ENCODE data around the gene FXYD6. TPM values are rescaled to one million over a fixed set of nuclear protein-coding genes. Genes with fewer than 3 reads are reported as not detected.

Gene FXYD6
- total RNA-seq, 2 experiments from 2014 or later, result not detected

DNA sequence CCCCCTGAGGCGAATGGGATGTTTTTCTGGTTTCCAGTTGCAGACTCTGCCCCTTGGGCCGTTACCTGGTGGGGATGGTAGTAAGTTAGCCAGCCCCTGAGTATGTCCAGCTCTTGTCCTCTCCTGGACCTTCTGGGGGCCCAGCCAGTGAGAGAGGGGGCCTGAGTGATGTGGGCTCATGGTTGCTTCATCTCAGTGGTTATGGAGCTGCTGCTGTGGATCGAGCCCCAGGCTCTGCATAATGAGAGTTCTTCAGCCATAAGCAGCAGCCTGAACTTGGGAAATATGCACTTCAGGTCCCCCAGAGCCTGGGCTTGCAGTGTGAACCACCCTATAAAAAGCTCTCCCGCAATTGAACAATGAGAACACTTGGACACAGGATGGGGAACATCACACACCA is 46.8 kb upstream of the FXYD6 start:
- intact Hi-C loops (cut with micrococcal nuclease), result no loop called here
- no peaks in the 10 kb centered on the region for H3K9me3 Mint-ChIP-seq
- peaks cover 17% of the 10 kb centered on the region for H3K4me1 Mint-ChIP-seq (ENCODE audit: low read depth)
- no peaks in the 10 kb centered on the region for H3K27me3 Mint-ChIP-seq
- ChIA-PET CTCF (interaction anchor here (1.0 to 4.2 kb wide), 4 partner anchors 9 to 130 kb away, joined by 3 to 25 read pairs (median 4); no protein-coding TSS in a partner anchor), POLR2A (interaction anchor here (0.8 kb wide), 2 partner anchors 23 to 83 kb away, joined by 3 read pairs; no protein-coding TSS in a partner anchor)
- ATAC-seq, result no peak
- H3K4me3 Mint-ChIP-seq, result no peak overlapping the region
- TF ChIP-seq, protein P1, sequence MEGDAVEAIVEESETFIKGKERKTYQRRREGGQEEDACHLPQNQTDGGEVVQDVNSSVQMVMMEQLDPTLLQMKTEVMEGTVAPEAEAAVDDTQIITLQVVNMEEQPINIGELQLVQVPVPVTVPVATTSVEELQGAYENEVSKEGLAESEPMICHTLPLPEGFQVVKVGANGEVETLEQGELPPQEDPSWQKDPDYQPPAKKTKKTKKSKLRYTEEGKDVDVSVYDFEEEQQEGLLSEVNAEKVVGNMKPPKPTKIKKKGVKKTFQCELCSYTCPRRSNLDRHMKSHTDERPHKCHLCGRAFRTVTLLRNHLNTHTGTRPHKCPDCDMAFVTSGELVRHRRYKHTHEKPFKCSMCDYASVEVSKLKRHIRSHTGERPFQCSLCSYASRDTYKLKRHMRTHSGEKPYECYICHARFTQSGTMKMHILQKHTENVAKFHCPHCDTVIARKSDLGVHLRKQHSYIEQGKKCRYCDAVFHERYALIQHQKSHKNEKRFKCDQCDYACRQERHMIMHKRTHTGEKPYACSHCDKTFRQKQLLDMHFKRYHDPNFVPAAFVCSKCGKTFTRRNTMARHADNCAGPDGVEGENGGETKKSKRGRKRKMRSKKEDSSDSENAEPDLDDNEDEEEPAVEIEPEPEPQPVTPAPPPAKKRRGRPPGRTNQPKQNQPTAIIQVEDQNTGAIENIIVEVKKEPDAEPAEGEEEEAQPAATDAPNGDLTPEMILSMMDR (IDR thresholded peaks at IDR 0.05), result no peak
- H3K36me3 Mint-ChIP-seq (ENCODE audit: low read depth), result no peaks in the 10 kb centered on the region
- no peak overlapping the region for H3K27ac Mint-ChIP-seq
- DNase-seq, result no peak

DNA sequence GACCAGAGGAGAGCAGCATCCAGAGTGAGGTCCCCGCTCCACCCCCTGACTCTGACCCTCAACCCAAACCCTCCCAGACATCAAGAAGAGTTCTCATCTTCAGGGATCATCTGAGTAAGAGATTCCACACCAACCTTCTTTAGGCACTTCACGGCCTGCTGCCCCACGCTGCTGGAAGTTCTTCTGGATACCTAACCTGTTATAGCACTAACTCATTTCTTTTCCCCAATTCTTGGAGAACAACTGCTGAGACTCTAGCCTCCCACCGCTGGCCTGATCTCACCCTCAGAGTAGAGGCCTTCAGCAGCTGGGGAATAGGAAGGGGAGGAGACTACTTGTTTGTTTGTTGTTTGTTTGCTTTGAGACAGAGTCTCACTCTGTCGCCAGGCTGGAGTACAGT is 45.4 kb upstream of the FXYD6 start:
- TF ChIP-seq, protein P1 (IDR thresholded peaks at IDR 0.05), result no peak
- CTCF ChIA-PET, result interaction anchor here (2.6 to 4.2 kb wide), 2 partner anchors 24 to 114 kb away, joined by 8 to 25 read pairs; no protein-coding TSS in a partner anchor

DNA sequence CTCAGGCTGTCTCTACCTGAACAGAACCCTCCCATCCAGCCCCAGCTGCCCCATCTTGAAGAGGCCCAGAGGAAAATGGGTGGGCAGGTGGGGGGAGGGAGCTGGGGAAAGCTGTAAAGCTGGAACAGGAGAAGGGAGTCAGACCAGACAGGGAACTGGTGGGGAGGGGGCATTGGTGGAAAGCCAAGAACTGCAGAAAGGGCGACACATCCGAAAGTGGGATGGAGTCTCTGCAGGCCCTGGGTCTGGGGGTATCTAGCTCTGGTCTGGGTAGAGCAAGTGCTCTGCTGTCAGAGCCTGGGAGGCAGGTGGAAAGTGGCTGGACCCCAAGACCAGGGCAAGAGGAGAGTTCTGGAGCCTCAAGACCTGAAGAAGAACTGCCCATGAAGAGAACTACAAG is 45.0 kb upstream of the FXYD6 start:
- Mint-ChIP-seq H3K27ac (no peak overlapping the region), H3K36me3 (ENCODE audit: low read depth) (no peaks in the 10 kb centered on the region), H3K9me3 (no peaks in the 10 kb centered on the region), H3K4me3 (no peak overlapping the region), H3K4me1 (ENCODE audit: low read depth) (peaks cover 11% of the 10 kb centered on the region), H3K27me3 (no peaks in the 10 kb centered on the region)
- ATAC-seq (no peak), DNase-seq (no peak)
- POLR2A ChIA-PET, result interaction anchor here (1.1 kb wide), 1 partner anchor 8 kb away, joined by 3 read pairs; no protein-coding TSS in a partner anchor
- intact Hi-C loops (cut with micrococcal nuclease), result no loop called here
- TF ChIP-seq, protein P1 (IDR thresholded peaks at IDR 0.05), result no peak
- CTCF ChIA-PET, result interaction anchor here (0.6 to 4.2 kb wide), 5 partner anchors 14 to 132 kb away, joined by 3 to 25 read pairs (median 8); no protein-coding TSS in a partner anchor

More for the DNA sequence above, 45.4 kb upstream of the FXYD6 start:
- H3K27me3 Mint-ChIP-seq, result no peaks in the 10 kb centered on the region
- no peak overlapping the region for H3K4me3 Mint-ChIP-seq
- ATAC-seq, result no peak
- DNase-seq, result no peak
- H3K36me3 Mint-ChIP-seq (ENCODE audit: low read depth), result no peaks in the 10 kb centered on the region
- intact Hi-C loops (cut with micrococcal nuclease), result no loop called here
- peaks cover 11% of the 10 kb centered on the region for H3K4me1 Mint-ChIP-seq (ENCODE audit: low read depth)
- no peaks in the 10 kb centered on the region for H3K9me3 Mint-ChIP-seq
- H3K27ac Mint-ChIP-seq, result no peak overlapping the region
- POLR2A ChIA-PET, result interaction anchor here (1.1 kb wide), 1 partner anchor 9 kb away, joined by 3 read pairs; no protein-coding TSS in a partner anchor

- intact Hi-C loops (cut with micrococcal nuclease), result no loop called here
- POLR2A ChIA-PET, result interaction anchor here (1.0 to 1.4 kb wide), 4 partner anchors 9 to 17 kb away, joined by 3 to 4 read pairs (median 4); no protein-coding TSS in a partner anchor
Observed at GRCh38 chr11:117919781-117920221, 43.3 kb upstream of the FXYD6 start.

More at GRCh38 chr11:117919781-117920221, 43.3 kb upstream of the FXYD6 start:
- Mint-ChIP-seq H3K4me1 (ENCODE audit: low read depth) (peaks cover 11% of the 10 kb centered on the region), H3K4me3 (no peak overlapping the region), H3K9me3 (no peaks in the 10 kb centered on the region), H3K27me3 (no peaks in the 10 kb centered on the region), H3K36me3 (ENCODE audit: low read depth) (no peaks in the 10 kb centered on the region), H3K27ac (peak overlapping the region; percentile 34)
- CTCF ChIA-PET, result interaction anchor here (0.9 to 3.2 kb wide), 8 partner anchors 10 to 133 kb away, joined by 3 to 18 read pairs (median 5); partner anchors contain the start of gene TMPRSS13
- TF ChIP-seq, protein P1 (IDR thresholded peaks at IDR 0.05), result no peak
- peak; percentile 41 for DNase-seq
- peak; percentile 98 for ATAC-seq

Measured in activated CD8-positive, alpha-beta T cell treated with anti-CD3 and anti-CD28 coated beads for 36 hours (primary cell).